OCI-LY3 (cell line): ENCODE measurements around the gene ZC3H18.

Experiments used
- EZH2phosphoT487 ChIP-seq: fragments of 200-600 bp; shearing (Covaris generic); IDR thresholded peaks from 2 replicates; pipeline ENCODE4 v1.6.1; 2018; ENCODE audit warnings: antibody characterized with exemption, mixed run types, low read depth
- TF ChIP-seq, protein P1 (sequence below): fragments of 200-600, 300-600 bp; sonication (generic); IDR thresholded peaks from 2 replicates; pipeline ENCODE4 v1.5.1; 2014; ENCODE audit warnings: antibody characterized with exemption, low read length, low read depth

GRCh38 chr16:88638323-88639230 lies 68.4 kb downstream of the ZC3H18 start, which contains the start of gene IL17C:
- TF ChIP-seq, protein P1, sequence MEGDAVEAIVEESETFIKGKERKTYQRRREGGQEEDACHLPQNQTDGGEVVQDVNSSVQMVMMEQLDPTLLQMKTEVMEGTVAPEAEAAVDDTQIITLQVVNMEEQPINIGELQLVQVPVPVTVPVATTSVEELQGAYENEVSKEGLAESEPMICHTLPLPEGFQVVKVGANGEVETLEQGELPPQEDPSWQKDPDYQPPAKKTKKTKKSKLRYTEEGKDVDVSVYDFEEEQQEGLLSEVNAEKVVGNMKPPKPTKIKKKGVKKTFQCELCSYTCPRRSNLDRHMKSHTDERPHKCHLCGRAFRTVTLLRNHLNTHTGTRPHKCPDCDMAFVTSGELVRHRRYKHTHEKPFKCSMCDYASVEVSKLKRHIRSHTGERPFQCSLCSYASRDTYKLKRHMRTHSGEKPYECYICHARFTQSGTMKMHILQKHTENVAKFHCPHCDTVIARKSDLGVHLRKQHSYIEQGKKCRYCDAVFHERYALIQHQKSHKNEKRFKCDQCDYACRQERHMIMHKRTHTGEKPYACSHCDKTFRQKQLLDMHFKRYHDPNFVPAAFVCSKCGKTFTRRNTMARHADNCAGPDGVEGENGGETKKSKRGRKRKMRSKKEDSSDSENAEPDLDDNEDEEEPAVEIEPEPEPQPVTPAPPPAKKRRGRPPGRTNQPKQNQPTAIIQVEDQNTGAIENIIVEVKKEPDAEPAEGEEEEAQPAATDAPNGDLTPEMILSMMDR = no peak
- no peak for TF ChIP-seq EZH2phosphoT487
